ENCODE results near the gene CCR7. TPM values are rescaled to one million over a fixed set of nuclear protein-coding genes. Genes with fewer than 3 reads are reported as not detected.

CCR7 gene
- total and polyA plus RNA-seq, 2 of the 13 experiments (the other 11 are each of a cell fraction or from before 2014, with no cell fraction given) = 0.04 to 0.53 TPM

GRCh38 chr17:40553694-40554534 lies 11.4 kb downstream of the CCR7 start (continued):
- no peak for TF ChIP-seq ZNF646 (CRISPR knock-in tag; IDR thresholded peaks at IDR 0.05)
- TF ChIP-seq SIN3A (IDR thresholded peaks at IDR 0.05; ENCODE audit: borderline replicate concordance, low read depth, low read length) = no peak
- TF ChIP-seq CEBPB (IDR thresholded peaks at IDR 0.05; ENCODE audit: borderline replicate concordance, low read depth, low read length) = no peak
- no peak for TF ChIP-seq ZNF280D (CRISPR knock-in tag; IDR thresholded peaks at IDR 0.05)
- TF ChIP-seq ZNF207 (IDR thresholded peaks at IDR 0.05; ENCODE audit: borderline replicate concordance) = no peak
- TF ChIP-seq, protein P1, sequence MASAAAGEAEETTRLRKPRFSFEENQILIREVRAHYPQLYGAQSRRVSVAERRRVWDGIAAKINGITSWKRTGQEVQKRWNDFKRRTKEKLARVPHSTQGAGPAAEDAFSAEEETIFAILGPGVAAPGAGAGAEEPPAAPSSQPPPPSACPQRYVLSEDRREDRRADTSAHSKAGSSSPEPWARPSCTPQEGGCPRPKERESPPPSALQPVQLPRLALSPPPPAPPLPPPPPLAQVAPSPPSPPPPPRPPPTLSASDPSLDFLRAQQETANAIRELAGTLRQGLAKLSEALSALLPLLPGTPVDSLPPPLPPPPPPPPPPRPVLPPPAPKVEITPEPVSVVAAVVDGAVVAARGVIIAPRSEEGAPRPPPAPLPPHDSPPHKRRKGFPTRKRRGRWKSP (CRISPR knock-in tag; IDR thresholded peaks at IDR 0.05) = no peak
- no peak for TF ChIP-seq HNRNPLL (IDR thresholded peaks at IDR 0.05; ENCODE audit: low read depth, low read length, poor library complexity, severe bottlenecking)
- TF ChIP-seq FOXJ3 (CRISPR knock-in tag; IDR thresholded peaks at IDR 0.05; ENCODE audit: borderline replicate concordance) = no peak
- no peak for TF ChIP-seq SALL2 (CRISPR knock-in tag; IDR thresholded peaks at IDR 0.05)
- TF ChIP-seq NCOA1 (CRISPR knock-in tag; IDR thresholded peaks at IDR 0.05) = no peak
- no peak for TF ChIP-seq JUND (CRISPR knock-in tag; IDR thresholded peaks at IDR 0.05)
- TF ChIP-seq EED (CRISPR knock-in tag; IDR thresholded peaks at IDR 0.05) = no peak
- no peak for TF ChIP-seq ZNF329 (CRISPR knock-in tag; IDR thresholded peaks at IDR 0.05; ENCODE audit: low read depth)
- TF ChIP-seq, protein P2, sequence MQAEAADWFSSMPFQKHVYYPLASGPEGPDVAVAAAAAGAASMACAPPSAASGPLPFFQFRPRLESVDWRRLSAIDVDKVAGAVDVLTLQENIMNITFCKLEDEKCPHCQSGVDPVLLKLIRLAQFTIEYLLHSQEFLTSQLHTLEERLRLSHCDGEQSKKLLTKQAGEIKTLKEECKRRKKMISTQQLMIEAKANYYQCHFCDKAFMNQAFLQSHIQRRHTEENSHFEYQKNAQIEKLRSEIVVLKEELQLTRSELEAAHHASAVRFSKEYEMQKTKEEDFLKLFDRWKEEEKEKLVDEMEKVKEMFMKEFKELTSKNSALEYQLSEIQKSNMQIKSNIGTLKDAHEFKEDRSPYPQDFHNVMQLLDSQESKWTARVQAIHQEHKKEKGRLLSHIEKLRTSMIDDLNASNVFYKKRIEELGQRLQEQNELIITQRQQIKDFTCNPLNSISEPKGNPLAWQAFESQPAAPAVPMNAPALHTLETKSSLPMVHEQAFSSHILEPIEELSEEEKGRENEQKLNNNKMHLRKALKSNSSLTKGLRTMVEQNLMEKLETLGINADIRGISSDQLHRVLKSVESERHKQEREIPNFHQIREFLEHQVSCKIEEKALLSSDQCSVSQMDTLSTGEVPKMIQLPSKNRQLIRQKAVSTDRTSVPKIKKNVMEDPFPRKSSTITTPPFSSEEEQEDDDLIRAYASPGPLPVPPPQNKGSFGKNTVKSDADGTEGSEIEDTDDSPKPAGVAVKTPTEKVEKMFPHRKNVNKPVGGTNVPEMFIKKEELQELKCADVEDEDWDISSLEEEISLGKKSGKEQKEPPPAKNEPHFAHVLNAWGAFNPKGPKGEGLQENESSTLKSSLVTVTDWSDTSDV (CRISPR knock-in tag; IDR thresholded peaks at IDR 0.05) = no peak
- TF ChIP-seq IRF2 (CRISPR knock-in tag; IDR thresholded peaks at IDR 0.05) = peak; percentile 99
